ENCODE data around the gene QRFPR.

DNA sequence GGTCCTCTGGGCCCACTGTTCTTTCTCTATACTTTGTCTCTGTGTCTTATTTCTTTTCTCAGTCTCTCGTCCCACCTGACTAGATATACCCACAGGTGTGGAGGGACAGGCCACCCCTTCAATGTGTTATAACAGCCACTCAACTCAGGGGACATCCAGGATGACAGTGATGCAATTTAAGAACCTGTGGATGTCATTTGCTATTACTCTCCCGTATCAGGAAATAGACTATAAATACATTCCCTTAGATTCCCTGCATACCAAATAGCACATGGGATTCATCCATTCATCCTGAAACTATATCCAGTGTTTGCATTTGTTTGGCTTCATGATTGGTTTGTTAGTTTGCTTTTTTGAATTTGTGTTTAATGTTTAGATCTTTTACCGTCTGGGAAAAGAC lies 16.6 kb upstream of the QRFPR start:
- TF ChIP-seq, protein P1, sequence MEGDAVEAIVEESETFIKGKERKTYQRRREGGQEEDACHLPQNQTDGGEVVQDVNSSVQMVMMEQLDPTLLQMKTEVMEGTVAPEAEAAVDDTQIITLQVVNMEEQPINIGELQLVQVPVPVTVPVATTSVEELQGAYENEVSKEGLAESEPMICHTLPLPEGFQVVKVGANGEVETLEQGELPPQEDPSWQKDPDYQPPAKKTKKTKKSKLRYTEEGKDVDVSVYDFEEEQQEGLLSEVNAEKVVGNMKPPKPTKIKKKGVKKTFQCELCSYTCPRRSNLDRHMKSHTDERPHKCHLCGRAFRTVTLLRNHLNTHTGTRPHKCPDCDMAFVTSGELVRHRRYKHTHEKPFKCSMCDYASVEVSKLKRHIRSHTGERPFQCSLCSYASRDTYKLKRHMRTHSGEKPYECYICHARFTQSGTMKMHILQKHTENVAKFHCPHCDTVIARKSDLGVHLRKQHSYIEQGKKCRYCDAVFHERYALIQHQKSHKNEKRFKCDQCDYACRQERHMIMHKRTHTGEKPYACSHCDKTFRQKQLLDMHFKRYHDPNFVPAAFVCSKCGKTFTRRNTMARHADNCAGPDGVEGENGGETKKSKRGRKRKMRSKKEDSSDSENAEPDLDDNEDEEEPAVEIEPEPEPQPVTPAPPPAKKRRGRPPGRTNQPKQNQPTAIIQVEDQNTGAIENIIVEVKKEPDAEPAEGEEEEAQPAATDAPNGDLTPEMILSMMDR (conservative IDR thresholded peaks at IDR 0.05 in 1 of 2, IDR thresholded peaks at IDR 0.05 in 1 of 2; ENCODE audit: extremely low read depth in 1 of 2, insufficient read depth in 1 of 2, low read depth in 1 of 2, low read length in 2 of 2) = no peak
- TF ChIP-seq EZH2 (IDR thresholded peaks at IDR 0.05; ENCODE audit: borderline replicate concordance, low read length) = no peak
